CD14-positive monocyte (primary cell): ENCODE results near the gene TRPV2. TPM values are rescaled to one million over a fixed set of nuclear protein-coding genes. Genes with fewer than 3 reads are reported as not detected.

Experiments
- DNase-seq, 3 donors: peaks; one replicate each; pipeline ENCODE4 v3.0.0-alpha.2; 2011 to 2022
- H2AFZ ChIP-seq: 2 replicates; pipeline ENCODE4 v1.6.0; 2012; ENCODE audit warnings: mild to moderate bottlenecking, low read depth, low read length, inconsistent platforms; ENCODE audit not compliant: insufficient read depth, poor library complexity, severe bottlenecking
- H3K27ac ChIP-seq, 2 donors: 1 replicate in 1 of 2; 2 replicates in 1 of 2; pipeline ENCODE4 v1.5.1; 2012 to 2013; ENCODE audit warnings: low read length in 2 of 2, control low read depth in 1 of 2, inconsistent platforms in 1 of 2, low read depth in 1 of 2, mild to moderate bottlenecking in 1 of 2
- H3K27me3 ChIP-seq, 2 donors: one replicate each; pipeline versions ENCODE4 v1.6.0 to v1.6.1; 2011 to 2013; ENCODE audit warnings: low read length in 2 of 2; ENCODE audit not compliant: control insufficient read depth in 2 of 2, insufficient read depth in 2 of 2
- H3K36me3 ChIP-seq, 2 donors: replicated peaks in 1 of 2; 1 replicate in 1 of 2; 2 replicates in 1 of 2; pipeline versions ENCODE4 v1.5.1 to v1.6.1; 2012 to 2013; ENCODE audit warnings: low read length in 2 of 2, control low read depth in 1 of 2, inconsistent platforms in 1 of 2, mild to moderate bottlenecking in 1 of 2; ENCODE audit not compliant: insufficient read depth in 2 of 2, control insufficient read depth in 1 of 2
- H3K4me1 ChIP-seq, 2 donors: 1 replicate in 1 of 2; 2 replicates in 1 of 2; pipeline versions ENCODE4 v1.5.1 to v1.6.1; 2012 to 2013; ENCODE audit warnings: low read length in 2 of 2, control low read depth in 1 of 2, inconsistent platforms in 1 of 2, mild to moderate bottlenecking in 1 of 2, moderate library complexity in 1 of 2; ENCODE audit not compliant: insufficient read depth in 2 of 2, control insufficient read depth in 1 of 2
- H3K4me2 ChIP-seq: replicated peaks from 2 replicates; pipeline ENCODE3; 2012; ENCODE audit warnings: low read length, moderate library complexity, mild to moderate bottlenecking; ENCODE audit not compliant: poor library complexity, severe bottlenecking; ENCODE audit errors: extremely low read depth
- H3K4me3 ChIP-seq, 3 experiments: fragments of 200-600 bp in 1 of 3; sonication (generic) in 1 of 3; replicated peaks in 1 of 3; 1 replicate in 2 of 3; 2 replicates in 1 of 3; pipeline ENCODE4 v1.5.1; 2011 to 2013; ENCODE audit warnings: low read length in 3 of 3, mild to moderate bottlenecking in 3 of 3, control low read depth in 2 of 3, low read depth in 2 of 3, inconsistent platforms in 1 of 3, moderate library complexity in 1 of 3
- H3K79me2 ChIP-seq: 2 replicates; pipeline ENCODE4 v1.6.0; 2012; ENCODE audit warnings: mild to moderate bottlenecking, control low read depth, inconsistent platforms, low read length, moderate library complexity; ENCODE audit not compliant: insufficient read depth
- H3K9ac ChIP-seq: 2 replicates; pipeline ENCODE4 v1.6.0; 2017; ENCODE audit warnings: low read length, mild to moderate bottlenecking; ENCODE audit not compliant: insufficient read depth, poor library complexity, severe bottlenecking
- H3K9me3 ChIP-seq, 2 donors: replicated peaks in 1 of 2; 1 replicate in 1 of 2; 2 replicates in 1 of 2; pipeline versions ENCODE4 v1.5.1 to v1.6.1; 2012 to 2013; ENCODE audit warnings: low read length in 2 of 2, control low read depth in 1 of 2; ENCODE audit not compliant: control insufficient read depth in 1 of 2, insufficient read depth in 1 of 2
- H4K20me1 ChIP-seq: 2 replicates; pipeline ENCODE4 v1.6.0; 2012; ENCODE audit warnings: mild to moderate bottlenecking, low read length, control low read depth, moderate library complexity; ENCODE audit not compliant: insufficient read depth
- H3K27ac Mint-ChIP-seq, 7 donors: one replicate each; pipeline ENCODE4 v1.8.0; 2020; ENCODE audit warnings: mild to moderate bottlenecking in 7 of 7, mixed read lengths in 7 of 7, moderate library complexity in 6 of 7, inconsistent platforms in 2 of 7
- H3K27me3 Mint-ChIP-seq, 3 donors: one replicate each; pipeline ENCODE4 v1.8.0; 2021 to 2022; ENCODE audit warnings: low read depth in 3 of 3, mild to moderate bottlenecking in 3 of 3, mixed read lengths in 3 of 3, moderate library complexity in 3 of 3, inconsistent platforms in 1 of 3
- H3K36me3 Mint-ChIP-seq, 2 donors: one replicate each; pipeline ENCODE4 v1.8.0; 2020; ENCODE audit warnings: mixed read lengths in 2 of 2, inconsistent platforms in 1 of 2, mild to moderate bottlenecking in 1 of 2
- H3K4me1 Mint-ChIP-seq: one replicate; pipeline ENCODE4 v1.8.0; 2020; ENCODE audit warnings: mild to moderate bottlenecking, mixed read lengths
- H3K4me3 Mint-ChIP-seq, 2 donors: one replicate each; pipeline ENCODE4 v1.8.0; 2020; ENCODE audit warnings: mild to moderate bottlenecking in 2 of 2, mixed read lengths in 2 of 2, moderate library complexity in 1 of 2
- H3K9me3 Mint-ChIP-seq, 7 donors: one replicate each; pipeline ENCODE4 v1.8.0; 2020 to 2022; ENCODE audit warnings: mixed read lengths in 7 of 7, mild to moderate bottlenecking in 6 of 7, moderate library complexity in 6 of 7, inconsistent platforms in 2 of 7
- CTCF ChIP-seq: fragments of 200-600 bp; IDR thresholded peaks from one replicate; pipeline ENCODE4 v1.8.0; 2022; ENCODE audit warnings: antibody characterized with exemption, mild to moderate bottlenecking
- WGBS: methylation state at CpG from one replicate; pipeline ENCODE4 v1.1.5; 2013; ENCODE audit warnings: missing lambda C conversion rate; ENCODE audit not compliant: insufficient coverage; 5-methylcytosine and 5-hydroxymethylcytosine counted together
- intact Hi-C, 2 donors: fragments of 100-400 bp; cut with micrococcal nuclease; formaldehyde crosslinking; loops; one replicate each; pipeline versions ENCODE4 v1.15.0 to v1.15.1; 2023
- polyA plus RNA-seq, 3 donors: library from polyadenylated mRNA; depleted of rRNA in 1 of 3; unstranded in 2 of 3; stranded (reverse) in 1 of 3; fragments of 300-500 nt in 2 of 3; fragments of >200 nt in 1 of 3; fragmentation: Illumina TruSeq in 2 of 3; gene quantifications; 1 replicate in 2 of 3; 2 replicates in 1 of 3; pipeline ENCODE4 v1.2.3, GENCODE V29; 2012 to 2021

Gene TRPV2
- polyA plus RNA-seq, 3 donors, result 51.4 to 66.3 (median 58.2) TPM

DNA sequence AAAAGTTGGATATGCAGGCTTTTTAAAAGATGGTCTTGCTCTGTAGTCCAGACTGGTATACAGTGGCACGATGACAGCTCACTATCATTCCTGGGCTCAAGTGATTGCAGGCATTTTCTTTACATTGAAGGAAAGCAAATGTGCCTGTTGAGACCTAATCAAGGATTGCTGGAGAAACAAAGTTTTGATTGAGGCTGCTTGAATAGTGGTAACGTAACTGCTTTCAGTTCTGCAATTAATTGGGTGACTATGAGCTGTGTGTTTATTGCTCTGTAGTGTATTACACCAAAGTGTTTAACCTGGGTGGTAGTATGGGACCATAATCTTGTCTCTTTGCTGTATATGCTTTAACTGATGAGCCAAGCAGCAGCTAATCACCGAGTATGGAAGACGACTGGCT, 32.2 kb upstream of the TRPV2 start:
- H2AFZ ChIP-seq, result no peak overlapping the region
- WGBS, result 33% methylated on average over 1 of the region's 4 CpGs
- peaks cover 13 to 24% (median 19%) of the 10 kb centered on the region in 3 donors for H3K27me3 Mint-ChIP-seq
- H4K20me1 ChIP-seq, result peaks cover 31% of the 10 kb centered on the region
- H3K9ac ChIP-seq, result no peak overlapping the region
- peak overlapping the region in 3 of 7 donors; percentile 29 to 54 (median 34) for H3K27ac Mint-ChIP-seq
- H3K4me3 Mint-ChIP-seq, result no peak overlapping the region
- intact Hi-C loops, result loop anchor here (5.0 to 10.0 kb wide), 3 partner anchors 132 to 168 kb away; partner anchors contain the start of genes NCOR1 (in 1 of the 2) and PIGL (in 1 of the 2)
- H3K4me1 ChIP-seq, result peaks cover 29 to 40% of the 10 kb centered on the region in 2 donors
- no peak overlapping the region for H3K27ac ChIP-seq
- H3K4me3 ChIP-seq, result no peak overlapping the region
- no peaks in the 10 kb centered on the region for H3K9me3 Mint-ChIP-seq
- H3K27me3 ChIP-seq, result peaks cover 0 to 8% of the 10 kb centered on the region in 2 donors
- H3K4me2 ChIP-seq, result no peak overlapping the region
- TF ChIP-seq CTCF, result no peak
- peaks cover 22% of the 10 kb centered on the region in 2 donors for H3K36me3 Mint-ChIP-seq
- H3K9me3 ChIP-seq, result no peaks in the 10 kb centered on the region
- peaks cover 37% of the 10 kb centered on the region for H3K4me1 Mint-ChIP-seq
- peaks cover 27% of the 10 kb centered on the region for H3K79me2 ChIP-seq
- peaks cover 17 to 20% of the 10 kb centered on the region in 2 donors for H3K36me3 ChIP-seq
- DNase-seq, result no peak

DNA sequence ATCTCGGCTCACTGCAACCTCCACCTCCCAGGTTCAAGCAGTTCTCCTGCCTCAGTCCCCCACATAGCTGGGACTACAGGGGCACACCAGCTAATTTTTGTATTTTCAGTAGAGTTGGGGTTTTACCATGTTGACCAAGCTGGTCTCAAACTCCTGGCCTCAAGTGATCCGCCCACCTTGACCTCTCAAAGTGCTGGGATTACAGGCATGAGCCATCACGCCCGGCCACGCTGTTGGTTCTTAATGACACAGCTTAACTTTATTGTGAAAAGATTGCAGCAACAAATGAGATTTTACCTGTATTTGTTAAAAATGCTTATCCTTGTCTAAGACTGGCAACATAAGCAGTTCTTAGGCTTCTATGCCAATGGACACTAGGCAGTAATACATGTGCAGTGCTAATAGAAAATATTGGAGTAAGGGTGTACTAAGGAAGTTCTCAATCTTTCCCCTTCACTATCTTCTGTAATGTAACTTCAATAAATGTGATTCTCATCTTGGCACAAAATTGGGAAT, 31.5 kb upstream of the TRPV2 start:
- H3K27me3 Mint-ChIP-seq, result peaks cover 13 to 28% (median 19%) of the 10 kb centered on the region in 3 donors
- Histone ChIP-seq H3K9me3 (no peaks in the 10 kb centered on the region), H3K4me1 (peaks cover 29 to 40% of the 10 kb centered on the region in 2 donors), H3K36me3 (peaks cover 17 to 20% of the 10 kb centered on the region in 2 donors), H2AFZ (no peak overlapping the region), H3K79me2 (peaks cover 27% of the 10 kb centered on the region), H3K4me2 (no peak overlapping the region), H3K9ac (no peak overlapping the region), H3K27ac (no peak overlapping the region), H3K4me3 (no peak overlapping the region), H4K20me1 (peaks cover 31% of the 10 kb centered on the region), H3K27me3 (peaks cover 0 to 8% of the 10 kb centered on the region in 2 donors)
- no peaks in the 10 kb centered on the region for H3K9me3 Mint-ChIP-seq
- no peak for DNase-seq
- intact Hi-C loops, result loop anchor here (5.0 to 10.0 kb wide), 3 partner anchors 131 to 169 kb away; partner anchors contain the start of genes NCOR1 (in 1 of the 2) and PIGL (in 1 of the 2)
- H3K27ac Mint-ChIP-seq, result peak overlapping the region in 2 of 7 donors; percentile 29 to 54
- no peak for TF ChIP-seq CTCF
- H3K36me3 Mint-ChIP-seq, result peaks cover 22% of the 10 kb centered on the region in 2 donors
- no peak overlapping the region for H3K4me3 Mint-ChIP-seq
- no CpG with 5 or more reads among the region's 5 CpGs for WGBS
- peaks cover 37% of the 10 kb centered on the region for H3K4me1 Mint-ChIP-seq
